ENCODE data around the gene NUDT14. TPM values are rescaled to one million over a fixed set of nuclear protein-coding genes. Genes with fewer than 3 reads are reported as not detected.

Gene NUDT14
- total and polyA plus RNA-seq, 2 of the 4 experiments (the other 2 are of a cell fraction), result 5.6 to 9.3 TPM

GRCh38 chr14:105147671-105148603 lies 33.2 kb downstream of the NUDT14 start:
- dilution Hi-C loops (cut with HindIII; ENCODE audit: low sequenced_read_pairs, unreplicated experiment) (no loop called here), intact Hi-C loops (cut with micrococcal nuclease) (no loop called here), in situ Hi-C loops (cut with MboI; ENCODE audit: low sequenced_read_pairs) (no loop called here)
- no peak overlapping the region for H3K56ac ChIP-seq (ENCODE audit: extremely low read depth, insufficient read depth, low read length)
- no peaks in the 10 kb centered on the region for H3K79me1 ChIP-seq (ENCODE audit: low read depth in 1 of 2, low read length in 2 of 2)
- H3K14ac ChIP-seq (replicated peaks; ENCODE audit: low read depth, low read length), result no peak overlapping the region
- H2BK20ac ChIP-seq (ENCODE audit: low read depth, low read length), result no peak overlapping the region
- ChIA-PET POLR2A (ENCODE audit: unreplicated experiment) (no interaction called here), CTCF (no interaction called here)
- no peak overlapping the region for H2AK5ac ChIP-seq (ENCODE audit: low read depth, low read length)
- no peak overlapping the region for H2BK120ac ChIP-seq (ENCODE audit: low read depth, low read length)
- 91% methylated on average over 29 of the region's 62 CpGs; no CpG with 5 or more reads in 1 of the 2 experiments for WGBS, 2 experiments (ENCODE audit: extremely low coverage in 2 of 2, insufficient read length in 1 of 2)
- H4K8ac ChIP-seq (ENCODE audit: low read depth in 2 of 2, low read length in 2 of 2), result no peak overlapping the region
- no peak overlapping the region for H3K18ac ChIP-seq (ENCODE audit: low read depth, low read length)
- BruUV-seq (replicated peaks), result no TSS peak
- no peaks in the 10 kb centered on the region for H3K4me1 ChIP-seq (ENCODE audit: control insufficient read depth, insufficient read depth, low read length)
- no peak overlapping the region for H3K27ac ChIP-seq (ENCODE audit: insufficient read depth, low read length)
- no peak overlapping the region for H3K4ac ChIP-seq (ENCODE audit: low read depth, low read length)
- no peak overlapping the region for H3K23ac ChIP-seq (ENCODE audit: low read depth, low read length)
- no peak overlapping the region for H2BK5ac ChIP-seq (ENCODE audit: low read depth, low read length, poor library complexity, severe bottlenecking)
- no peak overlapping the region for H4K91ac ChIP-seq (ENCODE audit: insufficient read depth, low read depth, low read length)
- no peak overlapping the region for H4K5ac ChIP-seq (ENCODE audit: low read depth, low read length)
- H3K27me3 ChIP-seq (ENCODE audit: control insufficient read depth, insufficient read depth, low read length), result no peaks in the 10 kb centered on the region; the same call in 1 of the 2 replicates
- H2BK15ac ChIP-seq (ENCODE audit: low read depth, low read length), result no peak overlapping the region
- no peaks in the 10 kb centered on the region for H3K9me3 ChIP-seq (ENCODE audit: control insufficient read depth, insufficient read depth, low read length)
- ATAC-seq (ENCODE audit: low read depth) (no peak), DNase-seq (no peak)
- H3K4me3 ChIP-seq (ENCODE audit: insufficient read depth, low read depth, low read length), result no peak overlapping the region
- TF ChIP-seq MAZ (IDR thresholded peaks at IDR 0.05; ENCODE audit: borderline replicate concordance, low read depth, low read length) (no peak), POLR2A (IDR thresholded peaks at IDR 0.05; ENCODE audit: low read depth, low read length) (no peak), MXI1 (IDR thresholded peaks at IDR 0.05; ENCODE audit: borderline replicate concordance, low read depth, low read length) (no peak), USF2 (IDR thresholded peaks at IDR 0.05; ENCODE audit: low read depth, low read length) (no peak)
- TF ChIP-seq, protein P1, sequence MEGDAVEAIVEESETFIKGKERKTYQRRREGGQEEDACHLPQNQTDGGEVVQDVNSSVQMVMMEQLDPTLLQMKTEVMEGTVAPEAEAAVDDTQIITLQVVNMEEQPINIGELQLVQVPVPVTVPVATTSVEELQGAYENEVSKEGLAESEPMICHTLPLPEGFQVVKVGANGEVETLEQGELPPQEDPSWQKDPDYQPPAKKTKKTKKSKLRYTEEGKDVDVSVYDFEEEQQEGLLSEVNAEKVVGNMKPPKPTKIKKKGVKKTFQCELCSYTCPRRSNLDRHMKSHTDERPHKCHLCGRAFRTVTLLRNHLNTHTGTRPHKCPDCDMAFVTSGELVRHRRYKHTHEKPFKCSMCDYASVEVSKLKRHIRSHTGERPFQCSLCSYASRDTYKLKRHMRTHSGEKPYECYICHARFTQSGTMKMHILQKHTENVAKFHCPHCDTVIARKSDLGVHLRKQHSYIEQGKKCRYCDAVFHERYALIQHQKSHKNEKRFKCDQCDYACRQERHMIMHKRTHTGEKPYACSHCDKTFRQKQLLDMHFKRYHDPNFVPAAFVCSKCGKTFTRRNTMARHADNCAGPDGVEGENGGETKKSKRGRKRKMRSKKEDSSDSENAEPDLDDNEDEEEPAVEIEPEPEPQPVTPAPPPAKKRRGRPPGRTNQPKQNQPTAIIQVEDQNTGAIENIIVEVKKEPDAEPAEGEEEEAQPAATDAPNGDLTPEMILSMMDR (conservative IDR thresholded peaks at IDR 0.05; ENCODE audit: low read depth, low read length), result no peak
- H3K36me3 ChIP-seq (ENCODE audit: control insufficient read depth, insufficient read depth, low read length), result no peaks in the 10 kb centered on the region
- no peak overlapping the region for H3K4me2 ChIP-seq (ENCODE audit: low read depth, low read length)
- no peaks in the 10 kb centered on the region for H3K9me1 ChIP-seq (ENCODE audit: insufficient read depth, low read length)
- H2AK9ac ChIP-seq (replicated peaks; ENCODE audit: low read depth, low read length, poor library complexity), result no peak overlapping the region
- no peak overlapping the region for H3K9ac ChIP-seq (ENCODE audit: low read depth, low read length)
- H4K20me1 ChIP-seq (ENCODE audit: insufficient read depth, low read length), result no peaks in the 10 kb centered on the region
- H2AFZ ChIP-seq (replicated peaks; ENCODE audit: low read length, poor library complexity), result no peak overlapping the region
